Panc1 (cell line): ENCODE data around the gene CCDC12. TPM values are rescaled to one million over a fixed set of nuclear protein-coding genes. Genes with fewer than 3 reads are reported as not detected.

Source experiments
- ATAC-seq: fragments of 200-7000 bp; cut with Tn5 transposase; 2 replicates; pipeline ENCODE4 v1.9.1; 2020; ENCODE audit warnings: mild to moderate bottlenecking, moderate library complexity
- BruUV-seq: library from RNA; stranded (reverse); fragments of 400-500 nt; replicated peaks from 2 replicates; lab custom pipeline; 2021; lab: Mats Ljungman, UMichigan
- CTCF ChIA-PET: fragments of 300-600 bp; sonication (Branson Sonifier 250); formaldehyde crosslinking; loops from one replicate; lab custom pipeline; 2022; ENCODE audit warnings: antibody characterized with exemption; lab: Charles Lee
- POLR2A ChIA-PET: fragments of 300-600 bp; sonication (Branson Sonifier 250); formaldehyde crosslinking; loops from one replicate; lab custom pipeline; 2022; ENCODE audit warnings: antibody characterized with exemption; lab: Charles Lee
- DNase-seq: peaks from one replicate; pipeline ENCODE4 v3.0.0-alpha.2; 2010; ENCODE audit warnings: low read depth, low spot score
- H3K27ac ChIP-seq: 2 replicates; pipeline ENCODE4 v1.5.1; 2011; ENCODE audit warnings: mild to moderate bottlenecking, low read length, inconsistent platforms
- H3K27me3 ChIP-seq: fragments of 200-500 bp; sonication (Bioruptor generic); 2 replicates; pipeline ENCODE4 v1.6.0; 2014; ENCODE audit warnings: low read length, inconsistent platforms; ENCODE audit not compliant: control insufficient read depth, insufficient read depth
- H3K36me3 ChIP-seq: fragments of 200-500 bp; sonication (Bioruptor generic); 2 replicates; pipeline ENCODE4 v1.5.1; 2014; ENCODE audit warnings: inconsistent platforms, mild to moderate bottlenecking, low read length, moderate library complexity; ENCODE audit not compliant: control insufficient read depth, insufficient read depth
- H3K4me1 ChIP-seq: 2 replicates; pipeline ENCODE4 v1.5.1; 2011; ENCODE audit warnings: inconsistent platforms, mild to moderate bottlenecking, low read length, moderate library complexity; ENCODE audit not compliant: control insufficient read depth, insufficient read depth
- H3K4me3 ChIP-seq, 2 experiments: 2 replicates each; pipeline ENCODE4 v1.5.1; 2011 to 2012; ENCODE audit warnings: low read depth in 2 of 2, low read length in 2 of 2, mild to moderate bottlenecking in 2 of 2, inconsistent platforms in 1 of 2, moderate library complexity in 1 of 2
- H3K9me3 ChIP-seq: fragments of 200-500 bp; sonication (Bioruptor generic); 2 replicates; pipeline ENCODE4 v1.5.1; 2014; ENCODE audit warnings: low read depth, mild to moderate bottlenecking, inconsistent platforms, low read length, moderate library complexity; ENCODE audit not compliant: control insufficient read depth, insufficient read depth
- POLR2AphosphoS5 ChIP-seq: IDR thresholded peaks from 2 replicates; pipeline ENCODE4 v1.6.1; 2012; ENCODE audit warnings: mild to moderate bottlenecking, low read depth, low read length, moderate library complexity
- SIN3A ChIP-seq: IDR thresholded peaks from 2 replicates; pipeline ENCODE4 v1.6.1; 2012; ENCODE audit warnings: low read depth, mild to moderate bottlenecking, low read length, moderate library complexity, borderline replicate concordance; ENCODE audit not compliant: insufficient read depth
- TCF7L2 ChIP-seq: IDR thresholded peaks from 2 replicates; pipeline ENCODE4 v1.6.1; 2011; ENCODE audit warnings: mild to moderate bottlenecking, low read depth, low read length, inconsistent platforms
- in situ Hi-C: cut with HindIII; loops from 2 replicates; pipeline ENCODE4 v1.10.0; 2016; ENCODE audit warnings: low sequenced_read_pairs, low pct_unique_long_range_greater_than_20kb
- intact Hi-C: fragments of 100-400 bp; cut with micrococcal nuclease; formaldehyde crosslinking; loops from one replicate; pipeline ENCODE4 v1.10.0; 2022; ENCODE audit not compliant: unreplicated experiment
- total RNA-seq: library from RNA; stranded (reverse); gene quantifications from one replicate; pipeline ENCODE4 v1.2.1, GENCODE V29; 2021; ENCODE audit not compliant: unreplicated experiment
- TF ChIP-seq, protein P1 (sequence below): fragments of 450-650 bp; IDR thresholded peaks from 2 replicates; pipeline ENCODE4 v1.5.1; 2017; ENCODE audit warnings: mild to moderate bottlenecking
- TF ChIP-seq, protein P2 (sequence below), 2 experiments: IDR thresholded peaks; 2 replicates each; pipeline ENCODE4 v1.6.1; 2011 to 2012; ENCODE audit warnings: low read depth in 2 of 2, control low read depth in 1 of 2, low read length in 1 of 2, mild to moderate bottlenecking in 1 of 2, moderate library complexity in 1 of 2; ENCODE audit not compliant: insufficient read depth in 1 of 2

CCDC12 gene
- total RNA-seq, 1 experiment from 2014 or later = 35.5 TPM

GRCh38 chr3:46960081-46960701 lies 16.4 kb downstream of the CCDC12 start:
- H3K27ac ChIP-seq = no peak overlapping the region
- H3K27me3 ChIP-seq = no peaks in the 10 kb centered on the region
- intact Hi-C loops = no loop called here
- H3K36me3 ChIP-seq = no peaks in the 10 kb centered on the region
- H3K4me1 ChIP-seq = peaks cover 4% of the 10 kb centered on the region
- no peak for TF ChIP-seq SIN3A
- TF ChIP-seq, protein P1, sequence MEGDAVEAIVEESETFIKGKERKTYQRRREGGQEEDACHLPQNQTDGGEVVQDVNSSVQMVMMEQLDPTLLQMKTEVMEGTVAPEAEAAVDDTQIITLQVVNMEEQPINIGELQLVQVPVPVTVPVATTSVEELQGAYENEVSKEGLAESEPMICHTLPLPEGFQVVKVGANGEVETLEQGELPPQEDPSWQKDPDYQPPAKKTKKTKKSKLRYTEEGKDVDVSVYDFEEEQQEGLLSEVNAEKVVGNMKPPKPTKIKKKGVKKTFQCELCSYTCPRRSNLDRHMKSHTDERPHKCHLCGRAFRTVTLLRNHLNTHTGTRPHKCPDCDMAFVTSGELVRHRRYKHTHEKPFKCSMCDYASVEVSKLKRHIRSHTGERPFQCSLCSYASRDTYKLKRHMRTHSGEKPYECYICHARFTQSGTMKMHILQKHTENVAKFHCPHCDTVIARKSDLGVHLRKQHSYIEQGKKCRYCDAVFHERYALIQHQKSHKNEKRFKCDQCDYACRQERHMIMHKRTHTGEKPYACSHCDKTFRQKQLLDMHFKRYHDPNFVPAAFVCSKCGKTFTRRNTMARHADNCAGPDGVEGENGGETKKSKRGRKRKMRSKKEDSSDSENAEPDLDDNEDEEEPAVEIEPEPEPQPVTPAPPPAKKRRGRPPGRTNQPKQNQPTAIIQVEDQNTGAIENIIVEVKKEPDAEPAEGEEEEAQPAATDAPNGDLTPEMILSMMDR = no peak
- TF ChIP-seq TCF7L2 = no peak
- no peak for TF ChIP-seq POLR2AphosphoS5
- no peak overlapping the region for H3K4me3 ChIP-seq
- BruUV-seq = no TSS peak
- ChIA-PET CTCF (no interaction called here), POLR2A (interaction anchor here (0.7 kb wide), 1 partner anchor 322 kb away, joined by 5 read pairs; no protein-coding TSS in a partner anchor)
- DNase-seq (no peak), ATAC-seq (no peak)
- no peaks in the 10 kb centered on the region for H3K9me3 ChIP-seq
- in situ Hi-C loops = no loop called here

GRCh38 chr3:46959161-46959511 lies 17.4 kb downstream of the CCDC12 start:
- no TSS peak for BruUV-seq
- Histone ChIP-seq H3K4me3 (no peak overlapping the region), H3K9me3 (no peaks in the 10 kb centered on the region), H3K36me3 (no peaks in the 10 kb centered on the region), H3K4me1 (peaks cover 4% of the 10 kb centered on the region), H3K27me3 (no peaks in the 10 kb centered on the region), H3K27ac (no peak overlapping the region)
- no peak for TF ChIP-seq POLR2AphosphoS5
- TF ChIP-seq, protein P1 = no peak
- no peak for TF ChIP-seq TCF7L2
- no peak for TF ChIP-seq SIN3A
- TF ChIP-seq, protein P2, sequence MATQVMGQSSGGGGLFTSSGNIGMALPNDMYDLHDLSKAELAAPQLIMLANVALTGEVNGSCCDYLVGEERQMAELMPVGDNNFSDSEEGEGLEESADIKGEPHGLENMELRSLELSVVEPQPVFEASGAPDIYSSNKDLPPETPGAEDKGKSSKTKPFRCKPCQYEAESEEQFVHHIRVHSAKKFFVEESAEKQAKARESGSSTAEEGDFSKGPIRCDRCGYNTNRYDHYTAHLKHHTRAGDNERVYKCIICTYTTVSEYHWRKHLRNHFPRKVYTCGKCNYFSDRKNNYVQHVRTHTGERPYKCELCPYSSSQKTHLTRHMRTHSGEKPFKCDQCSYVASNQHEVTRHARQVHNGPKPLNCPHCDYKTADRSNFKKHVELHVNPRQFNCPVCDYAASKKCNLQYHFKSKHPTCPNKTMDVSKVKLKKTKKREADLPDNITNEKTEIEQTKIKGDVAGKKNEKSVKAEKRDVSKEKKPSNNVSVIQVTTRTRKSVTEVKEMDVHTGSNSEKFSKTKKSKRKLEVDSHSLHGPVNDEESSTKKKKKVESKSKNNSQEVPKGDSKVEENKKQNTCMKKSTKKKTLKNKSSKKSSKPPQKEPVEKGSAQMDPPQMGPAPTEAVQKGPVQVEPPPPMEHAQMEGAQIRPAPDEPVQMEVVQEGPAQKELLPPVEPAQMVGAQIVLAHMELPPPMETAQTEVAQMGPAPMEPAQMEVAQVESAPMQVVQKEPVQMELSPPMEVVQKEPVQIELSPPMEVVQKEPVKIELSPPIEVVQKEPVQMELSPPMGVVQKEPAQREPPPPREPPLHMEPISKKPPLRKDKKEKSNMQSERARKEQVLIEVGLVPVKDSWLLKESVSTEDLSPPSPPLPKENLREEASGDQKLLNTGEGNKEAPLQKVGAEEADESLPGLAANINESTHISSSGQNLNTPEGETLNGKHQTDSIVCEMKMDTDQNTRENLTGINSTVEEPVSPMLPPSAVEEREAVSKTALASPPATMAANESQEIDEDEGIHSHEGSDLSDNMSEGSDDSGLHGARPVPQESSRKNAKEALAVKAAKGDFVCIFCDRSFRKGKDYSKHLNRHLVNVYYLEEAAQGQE (IDR thresholded peaks at IDR 0.05; ENCODE audit: insufficient read depth in 1 of 2, low read depth in 2 of 2, low read length in 1 of 2) = no peak
- in situ Hi-C loops = no loop called here
- intact Hi-C loops = no loop called here
- ChIA-PET POLR2A (no interaction called here), CTCF (no interaction called here)
- ATAC-seq (no peak), DNase-seq (no peak)
